Aorta (tissue), 5 donors: ENCODE results near the gene GALNT2. TPM values are rescaled to one million over a fixed set of nuclear protein-coding genes. Genes with fewer than 3 reads are reported as not detected.
A peak's percentile ranks its signal among the peaks of the same experiment; 100 is the strongest.

ENCODE experiments used
- ATAC-seq: fragments of 200-7000 bp; cut with Tn5 transposase; one replicate; pipeline ENCODE4 v1.9.1; 2022; ENCODE audit warnings: moderate library complexity; ENCODE audit not compliant: low FRiP score
- DNase-seq, 2 donors: peaks; one replicate each; pipeline ENCODE4 v3.0.0-alpha.2; 2020
- H3K27ac ChIP-seq, 2 donors: one replicate each; pipeline ENCODE4 v1.5.1; 2013; ENCODE audit warnings: low read length in 2 of 2, mild to moderate bottlenecking in 2 of 2, moderate library complexity in 2 of 2, control low read depth in 1 of 2, inconsistent platforms in 1 of 2, low read depth in 1 of 2
- H3K27me3 ChIP-seq, 2 donors: one replicate each; pipeline ENCODE4 v1.6.1; 2013; ENCODE audit warnings: control low read depth in 1 of 2, low read length in 1 of 2, mild to moderate bottlenecking in 1 of 2, moderate library complexity in 1 of 2; ENCODE audit not compliant: insufficient read depth in 2 of 2, control insufficient read depth in 1 of 2
- H3K36me3 ChIP-seq, 2 donors: one replicate each; pipeline ENCODE4 v1.6.1; 2013; ENCODE audit warnings: control low read depth in 1 of 2, low read length in 1 of 2, mild to moderate bottlenecking in 1 of 2; ENCODE audit not compliant: insufficient read depth in 2 of 2, control insufficient read depth in 1 of 2
- H3K4me1 ChIP-seq, 2 donors: one replicate each; pipeline ENCODE4 v1.6.1; 2013; ENCODE audit warnings: low read length in 2 of 2, control low read depth in 1 of 2, mild to moderate bottlenecking in 1 of 2, moderate library complexity in 1 of 2; ENCODE audit not compliant: insufficient read depth in 2 of 2, control insufficient read depth in 1 of 2
- H3K4me3 ChIP-seq, 2 donors: one replicate each; pipeline ENCODE4 v1.5.1; 2013; ENCODE audit warnings: low read length in 2 of 2, control low read depth in 1 of 2, mild to moderate bottlenecking in 1 of 2
- H3K9me3 ChIP-seq: one replicate; pipeline ENCODE4 v1.6.1; 2013; ENCODE audit warnings: mild to moderate bottlenecking, low read length; ENCODE audit not compliant: control insufficient read depth
- WGBS, 2 donors: extraction: QIAGEN DNeasy Blood & Tissue Kit; methylation state at CpG; one replicate each; pipeline ENCODE4 v1.1.7; 2013; 5-methylcytosine and 5-hydroxymethylcytosine counted together
- intact Hi-C, 2 donors: fragments of 100-400 bp; cut with DNase I; formaldehyde crosslinking; loops; one replicate each; pipeline versions ENCODE4 v1.14.2 to v1.15.0; 2022
- polyA plus RNA-seq, 2 donors: library from polyadenylated mRNA; stranded (reverse); fragments of 200-250 nt; gene quantifications; one replicate each; pipeline ENCODE4 v1.2.3, GENCODE V29; 2013
- total RNA-seq, 2 donors: library from RNA; stranded (reverse); fragmentation: NEBNext Ultra II Directional; extraction: Animal tissue kit (Norgen Biotek cat#: 25700); gene quantifications; one replicate each; pipeline ENCODE4 v1.2.1, GENCODE V29; 2021
- donor health status: healthy with polysubstance abuse.
- donor health status: Bipolar disorder and iron deficiency.
- donor health status: DM: no; HTN: no; CAD: no.
- donor health status: DM: no; HTN: no; CAD: no.
- donor health status: DM: yes; HTN: yes; CAD: no.

The GALNT2 gene
- total and polyA plus RNA-seq, 4 donors, result 29.1 to 116 (median 105) TPM

DNA sequence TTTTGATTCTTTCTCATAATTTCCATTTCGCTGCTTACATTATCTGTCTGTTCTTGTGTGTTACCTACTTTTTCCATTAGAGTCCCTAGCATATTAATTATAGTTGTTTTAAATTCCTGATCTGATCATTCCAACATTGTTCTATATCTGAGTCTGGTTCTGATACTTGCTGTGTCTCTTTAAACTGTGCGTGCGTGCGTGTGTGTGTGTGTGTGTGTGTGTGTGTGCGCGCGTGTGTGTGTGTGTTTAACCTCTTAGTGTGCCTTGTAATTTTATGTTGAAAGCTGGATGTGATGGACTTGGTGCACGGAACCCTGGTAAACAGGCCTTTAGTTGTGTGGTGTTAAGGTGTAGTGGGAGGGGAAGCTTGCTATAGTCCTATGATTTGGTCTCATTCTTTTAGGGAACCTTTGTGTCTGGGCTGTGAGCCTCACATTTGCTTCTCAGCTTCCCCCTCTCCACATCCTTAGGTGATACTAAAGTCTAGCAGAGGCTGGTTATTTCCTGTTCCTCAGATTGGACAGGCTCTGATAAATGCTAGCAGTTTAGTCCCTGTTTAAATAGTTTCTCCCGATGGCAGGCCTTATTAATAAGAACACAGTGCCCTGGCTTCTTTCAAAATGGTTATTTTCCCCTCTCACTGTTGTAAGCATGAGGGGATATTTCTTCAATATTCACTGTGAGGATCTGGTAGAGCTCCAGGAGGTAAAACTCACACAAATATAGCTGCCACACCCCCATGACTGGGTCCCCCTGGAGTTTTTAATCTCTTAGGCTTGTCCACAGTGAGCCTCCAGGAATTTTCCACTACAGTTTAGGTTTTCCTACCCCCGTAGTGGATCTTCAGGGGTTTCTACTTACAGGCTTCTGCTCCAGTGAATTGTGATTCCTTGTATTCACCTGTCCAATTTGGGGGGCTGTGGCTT, 118.3 kb downstream of the GALNT2 start:
- 68 to 69% methylated on average over 10 of the region's 10 CpGs for WGBS, 2 donors

DNA sequence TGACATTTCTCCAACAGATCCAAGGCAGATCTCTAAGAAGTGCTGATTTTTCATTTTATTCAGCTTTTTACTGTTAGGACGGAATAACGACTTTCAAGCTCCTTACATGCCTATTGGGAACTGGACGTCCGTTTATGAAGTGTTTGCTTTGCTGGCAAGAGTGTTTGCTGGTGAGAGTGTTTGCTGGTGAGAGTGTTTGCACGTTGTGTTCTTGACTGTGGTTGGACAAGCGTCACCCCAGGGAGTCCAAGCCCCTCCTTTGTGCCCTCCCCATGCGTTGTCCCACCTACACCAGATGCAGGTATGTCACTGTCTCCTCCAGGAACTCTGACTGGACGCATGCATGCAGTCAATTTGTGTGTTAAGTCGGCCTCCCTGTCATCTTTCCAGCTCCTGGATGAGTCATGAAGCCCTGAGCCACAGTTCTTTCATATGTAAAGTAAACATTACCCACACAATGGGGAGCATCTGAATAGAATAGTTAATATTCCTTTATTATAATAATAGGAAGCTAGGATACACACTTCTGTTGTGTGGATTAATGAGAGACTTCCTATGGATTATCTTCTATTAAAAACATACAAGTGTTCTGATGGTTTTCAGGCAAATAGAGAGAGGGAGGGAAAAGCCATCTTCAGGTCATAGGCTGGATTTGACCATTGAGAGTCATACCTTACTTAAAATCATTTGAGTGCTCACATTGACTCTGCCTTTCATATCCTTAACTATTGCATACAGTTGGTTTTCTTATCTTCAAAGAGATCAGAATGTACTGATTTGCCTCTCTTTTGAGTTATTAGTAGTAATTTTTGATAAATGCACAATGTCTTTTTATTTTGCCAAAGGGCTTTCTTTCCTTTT, 119.2 kb downstream of the GALNT2 start:
- H3K27me3 ChIP-seq, result no peaks in the 10 kb centered on the region
- H3K36me3 ChIP-seq, result no peaks in the 10 kb centered on the region
- no peak overlapping the region for H3K4me3 ChIP-seq
- no peaks in the 10 kb centered on the region for H3K9me3 ChIP-seq
- ATAC-seq (no peak), DNase-seq (no peak)
- intact Hi-C loops, result no loop called here
- peak overlapping the region in 1 of 2 donors; percentile 81 for H3K27ac ChIP-seq
- 8% methylated on average over 9 of the region's 9 CpGs for WGBS, 2 donors
- peaks cover 5% of the 10 kb centered on the region in 2 donors for H3K4me1 ChIP-seq

More for the DNA sequence above, 118.3 kb downstream of the GALNT2 start:
- no peaks in the 10 kb centered on the region for H3K27me3 ChIP-seq
- peaks cover 5% of the 10 kb centered on the region in 2 donors for H3K4me1 ChIP-seq
- peak overlapping the region in 1 of 2 donors; percentile 81 for H3K27ac ChIP-seq
- H3K4me3 ChIP-seq, result no peak overlapping the region
- DNase-seq (no peak), ATAC-seq (no peak)
- intact Hi-C loops, result no loop called here
- H3K9me3 ChIP-seq, result no peaks in the 10 kb centered on the region
- H3K36me3 ChIP-seq, result no peaks in the 10 kb centered on the region

DNA sequence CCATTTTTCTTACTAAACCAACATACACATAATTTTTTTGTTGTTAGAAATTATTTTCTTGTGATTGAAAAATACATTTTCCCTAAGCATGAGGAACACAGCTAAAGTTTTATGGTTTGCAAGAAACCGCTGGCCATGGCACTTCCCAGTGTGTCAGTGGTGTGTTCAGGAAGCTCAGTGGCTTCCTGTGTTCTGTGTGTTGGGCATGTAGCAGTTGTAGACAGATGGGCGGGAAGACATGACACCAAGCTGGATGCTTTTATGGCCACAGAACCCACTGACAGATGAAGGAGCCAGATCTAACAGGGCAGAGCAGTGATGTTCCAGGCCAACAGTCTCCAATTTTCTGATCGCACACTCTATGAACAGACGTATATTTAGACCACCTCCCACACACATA, 119.8 kb downstream of the GALNT2 start:
- Histone ChIP-seq H3K4me1 (peaks cover 5% of the 10 kb centered on the region in 2 donors), H3K27me3 (no peaks in the 10 kb centered on the region), H3K9me3 (no peaks in the 10 kb centered on the region), H3K27ac (no peak overlapping the region), H3K4me3 (no peak overlapping the region), H3K36me3 (no peaks in the 10 kb centered on the region)
- whole genome bisulfite sequencing, 2 donors, result 95% methylated on average over 4 of the region's 4 CpGs
- no peak for DNase-seq
- intact Hi-C loops, result no loop called here
- no peak for ATAC-seq

DNA sequence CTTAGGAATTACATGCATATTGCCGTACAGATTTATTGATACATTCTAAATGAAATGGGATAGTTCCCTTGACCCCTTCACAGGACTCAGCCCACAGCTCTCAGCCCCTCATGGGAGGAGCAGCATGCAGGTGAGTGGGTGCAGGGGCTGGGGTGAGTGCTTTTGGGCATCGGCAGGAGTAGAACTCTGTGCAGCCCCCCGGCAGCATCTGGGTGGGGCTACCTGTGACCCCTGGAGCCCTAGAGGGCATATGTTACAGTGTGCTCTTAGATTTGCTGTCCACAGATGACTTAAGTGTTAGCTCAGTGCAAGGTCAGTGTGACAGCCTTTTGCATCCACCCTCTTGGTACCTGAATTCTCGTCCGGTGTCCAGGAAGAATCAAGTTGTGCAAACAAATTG, 120.3 kb downstream of the GALNT2 start:
- Histone ChIP-seq H3K27ac (no peak overlapping the region), H3K4me1 (peaks cover 5% of the 10 kb centered on the region in 2 donors), H3K36me3 (no peaks in the 10 kb centered on the region), H3K4me3 (no peak overlapping the region), H3K27me3 (no peaks in the 10 kb centered on the region), H3K9me3 (no peaks in the 10 kb centered on the region)
- ATAC-seq (no peak), DNase-seq (no peak)
- intact Hi-C loops, result no loop called here
- 95 to 97% methylated on average over 5 of the region's 5 CpGs for WGBS, 2 donors

DNA sequence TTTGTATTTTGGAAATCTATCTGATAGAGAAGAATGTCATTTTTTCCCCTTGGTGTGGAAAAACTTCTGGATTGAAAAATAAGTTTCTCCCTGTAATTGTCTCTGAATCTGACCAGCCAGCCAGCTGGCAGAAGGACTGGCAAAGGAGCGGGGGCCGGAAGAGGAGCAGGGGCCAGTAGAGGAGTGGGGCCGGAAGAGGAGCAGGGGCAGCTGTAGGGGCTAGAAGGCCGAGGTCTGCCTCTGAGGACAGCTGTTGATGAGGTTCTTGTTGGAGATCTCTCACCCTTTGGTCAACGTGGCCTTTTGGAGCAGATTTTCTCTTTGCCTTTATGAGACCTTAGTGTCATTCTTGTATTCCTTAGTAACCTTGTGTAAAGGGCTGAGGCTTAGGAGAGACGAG, 121.8 kb downstream of the GALNT2 start:
- Histone ChIP-seq H3K36me3 (no peaks in the 10 kb centered on the region), H3K4me1 (peaks cover 5% of the 10 kb centered on the region in 2 donors), H3K4me3 (no peak overlapping the region), H3K27me3 (no peaks in the 10 kb centered on the region), H3K9me3 (no peaks in the 10 kb centered on the region), H3K27ac (peak overlapping the region in 1 of 2 donors; percentile 50)
- intact Hi-C loops, result no loop called here
- no peak for DNase-seq
- no peak for ATAC-seq
- 14 to 19% methylated on average over 6 of the region's 6 CpGs for WGBS, 2 donors

DNA sequence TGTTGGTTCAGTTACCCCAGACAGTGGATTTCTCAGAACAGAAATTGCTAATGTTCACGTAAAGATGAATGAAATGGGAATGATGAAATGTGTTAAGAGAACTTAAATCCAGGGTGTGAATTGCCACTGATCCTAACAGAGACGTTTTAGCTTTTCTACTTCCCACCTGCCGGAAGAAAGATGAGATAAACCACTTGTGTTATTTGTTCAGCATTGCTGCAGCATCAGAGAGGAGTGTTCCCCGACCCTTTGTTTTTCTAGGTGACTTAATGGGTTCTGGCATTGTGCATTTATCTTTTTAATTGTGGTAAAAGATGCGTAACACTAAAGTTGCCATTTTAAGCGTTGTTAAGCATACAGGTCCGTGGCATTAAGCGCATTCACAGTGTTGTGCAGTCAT, 122.3 kb downstream of the GALNT2 start:
- no peak for ATAC-seq
- Histone ChIP-seq H3K27ac (peak overlapping the region in 1 of 2 donors; percentile 50), H3K9me3 (no peaks in the 10 kb centered on the region), H3K27me3 (no peaks in the 10 kb centered on the region), H3K4me1 (peaks cover 5% of the 10 kb centered on the region in 2 donors), H3K36me3 (no peaks in the 10 kb centered on the region), H3K4me3 (no peak overlapping the region)
- intact Hi-C loops, result no loop called here
- 79 to 80% methylated on average over 8 of the region's 8 CpGs for WGBS, 2 donors
- no peak for DNase-seq

DNA sequence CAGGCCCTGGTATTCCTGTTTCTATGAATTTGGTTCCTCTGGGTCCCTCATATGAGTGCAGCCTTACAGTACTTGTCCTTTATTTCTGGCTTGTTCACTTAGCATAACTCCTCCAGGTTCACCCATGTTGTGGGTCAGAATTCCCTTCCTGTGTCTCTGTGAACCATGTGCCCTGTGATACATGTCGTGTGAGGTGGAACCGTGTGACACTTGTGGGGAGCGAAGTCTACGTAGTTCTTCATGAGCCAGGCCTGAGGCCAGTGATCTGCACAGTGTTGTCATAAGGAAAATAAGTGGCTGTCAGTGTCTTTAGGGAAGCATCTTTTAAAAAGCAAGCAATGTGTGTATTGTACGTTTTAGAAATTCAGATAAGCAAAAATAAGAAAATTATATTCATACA, 122.8 kb downstream of the GALNT2 start:
- Histone ChIP-seq H3K36me3 (no peaks in the 10 kb centered on the region), H3K4me1 (peaks cover 5% of the 10 kb centered on the region in 2 donors), H3K27ac (no peak overlapping the region), H3K27me3 (no peaks in the 10 kb centered on the region), H3K4me3 (no peak overlapping the region), H3K9me3 (no peaks in the 10 kb centered on the region)
- 83 to 86% methylated on average over 5 of the region's 5 CpGs for WGBS, 2 donors
- no peak for DNase-seq
- ATAC-seq, result no peak
- intact Hi-C loops, result no loop called here

DNA sequence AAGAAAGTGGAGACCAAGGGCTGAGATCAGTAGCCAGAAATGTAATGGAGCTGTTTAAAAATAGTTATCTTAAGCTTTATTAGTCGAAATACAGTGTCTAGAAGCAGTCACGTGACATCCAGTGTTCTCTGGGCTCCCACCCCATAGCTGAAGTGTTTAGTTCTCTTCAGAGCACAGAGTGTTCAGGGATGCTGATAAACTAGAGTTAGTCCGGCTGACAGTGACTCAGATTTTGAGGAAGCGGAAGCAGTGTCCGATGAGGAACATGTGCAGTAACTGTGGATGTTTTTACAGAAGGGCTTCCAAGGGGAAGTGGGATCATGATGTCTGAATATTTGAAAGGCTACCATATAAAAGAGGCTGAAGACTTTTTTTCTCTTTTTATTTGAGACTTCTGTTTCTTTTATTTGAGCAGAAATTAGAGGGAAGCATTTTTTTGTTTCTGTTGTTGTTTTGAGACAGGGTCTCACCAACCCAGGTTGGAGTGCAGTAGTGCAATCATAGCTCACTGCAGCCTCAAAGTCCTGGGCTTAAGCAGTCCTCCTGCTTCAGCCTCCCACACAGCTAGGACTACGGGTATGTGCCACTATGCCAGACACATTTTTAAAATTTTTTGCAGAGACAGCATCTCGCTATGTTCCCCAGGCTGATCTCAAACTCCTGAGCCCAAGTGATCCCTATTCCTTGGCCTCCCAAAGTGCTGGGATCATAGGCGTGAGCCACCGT, 124.2 kb downstream of the GALNT2 start:
- peaks cover 0 to 2% of the 10 kb centered on the region in 2 donors for H3K4me1 ChIP-seq
- H3K4me3 ChIP-seq, result no peak overlapping the region
- 23 to 27% methylated on average over 9 of the region's 9 CpGs for WGBS, 2 donors
- no peaks in the 10 kb centered on the region for H3K36me3 ChIP-seq
- peak overlapping the region; percentile 61 to 64 for H3K27ac ChIP-seq
- no peaks in the 10 kb centered on the region for H3K27me3 ChIP-seq
- ATAC-seq (peak; percentile 80), DNase-seq (peak in 1 of 2 donors; percentile 76)
- intact Hi-C loops, result no loop called here
- H3K9me3 ChIP-seq, result no peaks in the 10 kb centered on the region
